ENCODE results near the gene WNT3.

DNA sequence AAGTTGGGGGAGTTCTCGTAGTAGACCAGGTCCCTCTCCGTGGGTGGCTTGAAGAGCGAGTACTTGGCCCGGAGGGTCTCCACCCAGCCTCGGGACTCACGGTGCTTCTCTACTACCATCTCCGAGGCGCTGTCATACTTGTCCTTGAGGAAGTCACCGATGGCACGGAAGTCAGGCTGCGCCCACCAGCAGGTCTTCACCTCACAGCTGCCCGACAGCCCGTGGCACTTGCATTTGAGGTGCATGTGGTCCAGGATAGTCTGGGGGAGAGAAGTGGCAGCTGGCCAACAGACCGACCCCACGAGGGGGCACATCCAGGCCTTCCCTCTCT is 50.0 kb downstream of the WNT3 start:
- TF ChIP-seq, protein P1, sequence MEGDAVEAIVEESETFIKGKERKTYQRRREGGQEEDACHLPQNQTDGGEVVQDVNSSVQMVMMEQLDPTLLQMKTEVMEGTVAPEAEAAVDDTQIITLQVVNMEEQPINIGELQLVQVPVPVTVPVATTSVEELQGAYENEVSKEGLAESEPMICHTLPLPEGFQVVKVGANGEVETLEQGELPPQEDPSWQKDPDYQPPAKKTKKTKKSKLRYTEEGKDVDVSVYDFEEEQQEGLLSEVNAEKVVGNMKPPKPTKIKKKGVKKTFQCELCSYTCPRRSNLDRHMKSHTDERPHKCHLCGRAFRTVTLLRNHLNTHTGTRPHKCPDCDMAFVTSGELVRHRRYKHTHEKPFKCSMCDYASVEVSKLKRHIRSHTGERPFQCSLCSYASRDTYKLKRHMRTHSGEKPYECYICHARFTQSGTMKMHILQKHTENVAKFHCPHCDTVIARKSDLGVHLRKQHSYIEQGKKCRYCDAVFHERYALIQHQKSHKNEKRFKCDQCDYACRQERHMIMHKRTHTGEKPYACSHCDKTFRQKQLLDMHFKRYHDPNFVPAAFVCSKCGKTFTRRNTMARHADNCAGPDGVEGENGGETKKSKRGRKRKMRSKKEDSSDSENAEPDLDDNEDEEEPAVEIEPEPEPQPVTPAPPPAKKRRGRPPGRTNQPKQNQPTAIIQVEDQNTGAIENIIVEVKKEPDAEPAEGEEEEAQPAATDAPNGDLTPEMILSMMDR (IDR thresholded peaks at IDR 0.05) = no peak
- TF ChIP-seq ZFX (IDR thresholded peaks at IDR 0.05; ENCODE audit: borderline replicate concordance) = no peak

Data from 22Rv1 (cell line).